ENCODE results near the gene PRKAB1.

Gene PRKAB1

GRCh38 chr12:119683816-119684215 lies 15.9 kb downstream of the PRKAB1 start:
- Histone ChIP-seq H3K79me1 (ENCODE audit: low read depth, low read length) (no peaks in the 10 kb centered on the region), H3K9ac (ENCODE audit: low read depth, low read length, poor library complexity) (no peak overlapping the region)

GRCh38 chr12:119684711-119685369 lies 16.9 kb downstream of the PRKAB1 start:
- Histone ChIP-seq H3K9me3 (replicated peaks in 1 of 2; ENCODE audit: control insufficient read depth in 2 of 2, insufficient read depth in 1 of 2, low read depth in 1 of 2, low read length in 2 of 2) (no peaks in the 10 kb centered on the region), H2AK5ac (ENCODE audit: low read depth, low read length) (no peak overlapping the region), H3K79me1 (ENCODE audit: low read depth, low read length) (no peaks in the 10 kb centered on the region), H3K14ac (ENCODE audit: low read length) (no peak overlapping the region), H3K27ac (replicated peaks; ENCODE audit: low read length) (no peak overlapping the region), H3K4me2 (ENCODE audit: insufficient read depth, low read length, poor library complexity, severe bottlenecking) (no peak overlapping the region), H4K91ac (ENCODE audit: low read depth, low read length, poor library complexity) (no peak overlapping the region), H3K4me3 (ENCODE audit: low read length in 2 of 2) (no peak overlapping the region), H2BK5ac (ENCODE audit: low read length) (no peak overlapping the region), H2AFZ (ENCODE audit: low read length) (no peak overlapping the region), H2BK15ac (ENCODE audit: low read length) (no peak overlapping the region), H3K9ac (ENCODE audit: low read depth, low read length, poor library complexity) (no peak overlapping the region), H3K4me1 (ENCODE audit: control insufficient read depth in 2 of 2, insufficient read depth in 1 of 2, low read depth in 1 of 2, low read length in 2 of 2) (no peaks in the 10 kb centered on the region), H3K36me3 (replicated peaks in 1 of 2; ENCODE audit: control insufficient read depth in 2 of 2, insufficient read depth in 2 of 2, low read length in 2 of 2) (peaks cover 34 to 72% of the 10 kb centered on the region in 2 donors), H3K23ac (ENCODE audit: low read depth, low read length, poor library complexity) (no peak overlapping the region), H2BK120ac (ENCODE audit: low read depth, low read length) (no peak overlapping the region), H3K4ac (ENCODE audit: low read length) (no peak overlapping the region), H3K18ac (ENCODE audit: low read length) (no peak overlapping the region), H4K8ac (ENCODE audit: low read depth, low read length) (no peak overlapping the region), H2BK12ac (ENCODE audit: low read length) (no peak overlapping the region), H3K27me3 (ENCODE audit: control insufficient read depth in 3 of 3, insufficient read depth in 3 of 3, low read depth in 1 of 3, low read length in 3 of 3) (no peaks in the 10 kb centered on the region)
- no peak for DNase-seq (ENCODE audit: low spot score)
- no CpG with 5 or more reads among the region's 10 CpGs for WGBS, 2 donors (ENCODE audit: extremely low coverage in 2 of 2, insufficient read length in 2 of 2, insufficient replicate concordance in 1 of 2)

More at GRCh38 chr12:119683816-119684215, 15.9 kb downstream of the PRKAB1 start:
- H2BK12ac ChIP-seq (ENCODE audit: low read length), result no peak overlapping the region
- no peak overlapping the region for H3K23ac ChIP-seq (ENCODE audit: low read depth, low read length, poor library complexity)
- no peak overlapping the region for H2BK5ac ChIP-seq (ENCODE audit: low read length)
- H2AFZ ChIP-seq (ENCODE audit: low read length), result no peak overlapping the region
- no peak overlapping the region for H2BK15ac ChIP-seq (ENCODE audit: low read length)
- H2AK5ac ChIP-seq (ENCODE audit: low read depth, low read length), result no peak overlapping the region
- no peaks in the 10 kb centered on the region for H3K4me1 ChIP-seq (ENCODE audit: control insufficient read depth in 2 of 2, insufficient read depth in 1 of 2, low read depth in 1 of 2, low read length in 2 of 2)
- H3K4me2 ChIP-seq (ENCODE audit: insufficient read depth, low read length, poor library complexity, severe bottlenecking), result no peak overlapping the region
- H3K18ac ChIP-seq (ENCODE audit: low read length), result no peak overlapping the region
- no peak overlapping the region for H4K8ac ChIP-seq (ENCODE audit: low read depth, low read length)
- no peak overlapping the region for H3K14ac ChIP-seq (ENCODE audit: low read length)
- H3K27me3 ChIP-seq (ENCODE audit: control insufficient read depth in 3 of 3, insufficient read depth in 3 of 3, low read depth in 1 of 3, low read length in 3 of 3), result no peaks in the 10 kb centered on the region
- H4K91ac ChIP-seq (ENCODE audit: low read depth, low read length, poor library complexity), result no peak overlapping the region
- H3K27ac ChIP-seq (replicated peaks; ENCODE audit: low read length), result no peak overlapping the region
- no peak overlapping the region for H2BK120ac ChIP-seq (ENCODE audit: low read depth, low read length)
- no peak overlapping the region for H3K4me3 ChIP-seq (ENCODE audit: low read length in 2 of 2)
- H3K36me3 ChIP-seq (replicated peaks in 1 of 2; ENCODE audit: control insufficient read depth in 2 of 2, insufficient read depth in 2 of 2, low read length in 2 of 2), result peaks cover 38 to 75% of the 10 kb centered on the region in 2 donors
- no peaks in the 10 kb centered on the region for H3K9me3 ChIP-seq (replicated peaks in 1 of 2; ENCODE audit: control insufficient read depth in 2 of 2, insufficient read depth in 1 of 2, low read depth in 1 of 2, low read length in 2 of 2)
- no peak for DNase-seq (ENCODE audit: low spot score)
- H3K4ac ChIP-seq (ENCODE audit: low read length), result no peak overlapping the region
- WGBS, 2 donors (ENCODE audit: extremely low coverage in 2 of 2, insufficient read length in 2 of 2, insufficient replicate concordance in 1 of 2), result no CpG with 5 or more reads among the region's 3 CpGs

- Histone ChIP-seq H3K9ac (ENCODE audit: low read depth, low read length, poor library complexity) (no peak overlapping the region), H3K79me1 (ENCODE audit: low read depth, low read length) (no peaks in the 10 kb centered on the region), H3K9me3 (replicated peaks in 1 of 2; ENCODE audit: control insufficient read depth in 2 of 2, insufficient read depth in 1 of 2, low read depth in 1 of 2, low read length in 2 of 2) (no peaks in the 10 kb centered on the region), H2BK12ac (ENCODE audit: low read length) (no peak overlapping the region), H2AK5ac (ENCODE audit: low read depth, low read length) (no peak overlapping the region), H3K27ac (replicated peaks; ENCODE audit: low read length) (no peak overlapping the region), H2BK5ac (ENCODE audit: low read length) (no peak overlapping the region), H3K36me3 (replicated peaks in 1 of 2; ENCODE audit: control insufficient read depth in 2 of 2, insufficient read depth in 2 of 2, low read length in 2 of 2) (peaks cover 33 to 72% of the 10 kb centered on the region in 2 donors), H4K8ac (ENCODE audit: low read depth, low read length) (no peak overlapping the region), H3K4me1 (ENCODE audit: control insufficient read depth in 2 of 2, insufficient read depth in 1 of 2, low read depth in 1 of 2, low read length in 2 of 2) (no peaks in the 10 kb centered on the region), H3K4ac (ENCODE audit: low read length) (no peak overlapping the region), H3K18ac (ENCODE audit: low read length) (no peak overlapping the region), H3K4me3 (ENCODE audit: low read length in 2 of 2) (no peak overlapping the region), H3K14ac (ENCODE audit: low read length) (no peak overlapping the region), H2AFZ (ENCODE audit: low read length) (no peak overlapping the region), H2BK15ac (ENCODE audit: low read length) (no peak overlapping the region), H3K23ac (ENCODE audit: low read depth, low read length, poor library complexity) (no peak overlapping the region), H3K4me2 (ENCODE audit: insufficient read depth, low read length, poor library complexity, severe bottlenecking) (no peak overlapping the region), H4K91ac (ENCODE audit: low read depth, low read length, poor library complexity) (no peak overlapping the region), H2BK120ac (ENCODE audit: low read depth, low read length) (no peak overlapping the region), H3K27me3 (ENCODE audit: control insufficient read depth in 3 of 3, insufficient read depth in 3 of 3, low read depth in 1 of 3, low read length in 3 of 3) (no peaks in the 10 kb centered on the region)
- no peak for DNase-seq (ENCODE audit: low spot score)
- no CpG with 5 or more reads among the region's 4 CpGs for WGBS, 2 donors (ENCODE audit: extremely low coverage in 2 of 2, insufficient read length in 2 of 2, insufficient replicate concordance in 1 of 2)
These were observed 17.4 kb downstream of the PRKAB1 start for GRCh38 chr12:119685375-119685774.

- H4K91ac ChIP-seq (ENCODE audit: low read depth, low read length, poor library complexity), result no peak overlapping the region
- H3K4ac ChIP-seq (ENCODE audit: low read length), result no peak overlapping the region
- H3K27ac ChIP-seq (replicated peaks; ENCODE audit: low read length), result no peak overlapping the region
- H3K36me3 ChIP-seq (replicated peaks in 1 of 2; ENCODE audit: control insufficient read depth in 2 of 2, insufficient read depth in 2 of 2, low read length in 2 of 2), result peaks cover 32 to 69% of the 10 kb centered on the region in 2 donors
- H2BK5ac ChIP-seq (ENCODE audit: low read length), result no peak overlapping the region
- no peak overlapping the region for H3K14ac ChIP-seq (ENCODE audit: low read length)
- H3K4me1 ChIP-seq (ENCODE audit: control insufficient read depth in 2 of 2, insufficient read depth in 1 of 2, low read depth in 1 of 2, low read length in 2 of 2), result no peaks in the 10 kb centered on the region
- DNase-seq (ENCODE audit: low spot score), result no peak
- H2BK12ac ChIP-seq (ENCODE audit: low read length), result no peak overlapping the region
- no CpG with 5 or more reads among the region's 12 CpGs for WGBS, 2 donors (ENCODE audit: extremely low coverage in 2 of 2, insufficient read length in 2 of 2, insufficient replicate concordance in 1 of 2)
- H3K18ac ChIP-seq (ENCODE audit: low read length), result no peak overlapping the region
- no peak overlapping the region for H3K9ac ChIP-seq (ENCODE audit: low read depth, low read length, poor library complexity)
- no peak overlapping the region for H3K4me3 ChIP-seq (ENCODE audit: low read length in 2 of 2)
- no peaks in the 10 kb centered on the region for H3K79me1 ChIP-seq (ENCODE audit: low read depth, low read length)
- H2BK120ac ChIP-seq (ENCODE audit: low read depth, low read length), result no peak overlapping the region
- no peak overlapping the region for H4K8ac ChIP-seq (ENCODE audit: low read depth, low read length)
- H2BK15ac ChIP-seq (ENCODE audit: low read length), result no peak overlapping the region
- no peak overlapping the region for H3K4me2 ChIP-seq (ENCODE audit: insufficient read depth, low read length, poor library complexity, severe bottlenecking)
- no peak overlapping the region for H2AK5ac ChIP-seq (ENCODE audit: low read depth, low read length)
- no peaks in the 10 kb centered on the region for H3K27me3 ChIP-seq (ENCODE audit: control insufficient read depth in 3 of 3, insufficient read depth in 3 of 3, low read depth in 1 of 3, low read length in 3 of 3)
- no peak overlapping the region for H2AFZ ChIP-seq (ENCODE audit: low read length)
- H3K9me3 ChIP-seq (replicated peaks in 1 of 2; ENCODE audit: control insufficient read depth in 2 of 2, insufficient read depth in 1 of 2, low read depth in 1 of 2, low read length in 2 of 2), result no peaks in the 10 kb centered on the region
- no peak overlapping the region for H3K23ac ChIP-seq (ENCODE audit: low read depth, low read length, poor library complexity)
These were observed 18.4 kb downstream of the PRKAB1 start for GRCh38 chr12:119686355-119686754.

All from neuronal stem cell (in vitro differentiated cells).